ENCODE data around the gene PEAK1.

PEAK1 gene

GRCh38 chr15:77335298-77335697, 84.6 kb downstream of the PEAK1 start:
- no peak overlapping the region for H3K4me3 ChIP-seq (ENCODE audit: low read length)
- DNase-seq (ENCODE audit: low read depth, low spot score) = peak; percentile 31

DNA sequence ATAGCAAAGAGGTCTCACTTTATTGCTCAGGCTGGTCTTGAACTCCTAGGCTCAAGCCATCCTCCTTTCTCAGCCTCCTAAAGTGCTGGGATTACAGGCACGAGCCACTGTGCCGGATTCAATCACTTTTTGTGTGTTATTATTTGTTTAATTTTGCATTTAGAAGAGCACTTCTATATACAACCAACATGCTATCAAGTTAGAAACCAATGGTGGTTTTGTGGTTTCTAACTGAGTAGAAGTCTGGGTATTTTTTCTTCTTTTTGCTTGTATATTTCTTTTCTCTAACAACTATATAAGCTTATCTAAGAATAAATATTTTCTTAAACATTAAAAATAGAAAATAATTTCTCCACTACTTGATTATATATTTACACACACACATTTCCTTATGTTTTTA, 86.7 kb downstream of the PEAK1 start:
- H3K4me3 ChIP-seq (ENCODE audit: low read length) = no peak overlapping the region
- DNase-seq (ENCODE audit: low read depth, low spot score) = no peak

- H3K4me3 ChIP-seq (ENCODE audit: low read length) = no peak overlapping the region
- DNase-seq (ENCODE audit: low read depth, low spot score) = no peak
Measured at GRCh38 chr15:77329202-77329601, 90.7 kb downstream of the PEAK1 start.

GRCh38 chr15:77327844-77328529, 91.9 kb downstream of the PEAK1 start:
- H3K4me3 ChIP-seq (ENCODE audit: low read length) = no peak overlapping the region
- DNase-seq (ENCODE audit: low read depth, low spot score) = no peak

DNA sequence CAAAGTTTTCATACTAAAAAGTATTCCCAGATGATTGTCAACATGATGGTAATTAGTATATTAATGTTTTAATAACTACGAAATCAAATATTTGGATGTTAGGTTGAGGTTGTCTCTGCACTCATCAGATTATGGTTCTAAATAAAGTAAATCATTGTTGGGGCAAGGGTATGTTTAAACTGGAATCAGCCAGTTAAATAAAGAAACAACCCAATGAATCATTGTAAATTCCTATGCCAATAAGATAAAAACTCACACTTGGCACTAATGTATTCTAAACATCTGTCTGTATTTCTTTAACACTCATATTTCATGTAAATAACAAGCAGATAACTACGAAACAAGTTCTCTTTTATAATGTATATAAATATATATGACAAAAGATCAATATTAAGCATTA, 92.7 kb downstream of the PEAK1 start:
- no peak overlapping the region for H3K4me3 ChIP-seq (ENCODE audit: low read length)
- no peak for DNase-seq (ENCODE audit: low read depth, low spot score)

DNA sequence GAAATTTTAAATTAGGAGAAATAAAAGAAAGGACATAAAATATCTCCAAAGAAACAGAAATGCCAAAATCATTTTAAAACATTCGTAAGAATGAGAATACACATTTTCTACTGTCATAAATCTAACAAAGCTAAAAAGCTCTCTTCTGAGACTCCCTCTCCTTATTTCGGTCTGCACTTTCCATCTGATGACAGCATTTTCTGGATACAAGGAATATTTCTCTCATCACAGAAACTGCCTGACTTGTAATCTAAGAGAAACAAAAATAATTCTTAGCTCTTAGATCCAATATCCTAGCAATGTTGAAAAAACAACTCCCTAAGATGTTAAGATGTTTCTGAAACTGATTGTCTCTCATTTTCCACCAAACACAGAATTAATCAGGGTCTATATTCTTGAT, 93.5 kb downstream of the PEAK1 start:
- no peak overlapping the region for H3K4me3 ChIP-seq (ENCODE audit: low read length)
- DNase-seq (ENCODE audit: low read depth, low spot score) = no peak

DNA sequence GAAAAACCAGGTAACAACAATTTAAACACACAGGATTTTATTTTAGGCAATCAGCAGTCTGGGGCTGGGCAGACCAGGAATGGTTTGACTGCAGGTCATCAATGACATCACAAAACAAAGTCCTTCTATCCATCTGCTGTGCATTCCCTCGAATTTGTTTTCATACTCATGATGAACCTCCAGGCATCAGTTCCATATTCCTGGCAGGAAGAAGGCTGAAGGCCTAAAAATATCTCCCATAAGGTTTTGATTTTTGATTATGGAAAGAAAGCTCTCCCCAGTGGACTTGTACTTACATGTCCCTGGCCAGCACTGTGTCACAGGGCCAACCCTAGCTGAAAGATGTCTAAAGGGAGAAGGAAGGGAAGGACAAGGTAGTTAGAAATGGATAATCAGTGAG, 107.4 kb downstream of the PEAK1 start:
- DNase-seq (ENCODE audit: low read depth, low spot score) = no peak
- no peak overlapping the region for H3K4me3 ChIP-seq (ENCODE audit: low read length)

DNA sequence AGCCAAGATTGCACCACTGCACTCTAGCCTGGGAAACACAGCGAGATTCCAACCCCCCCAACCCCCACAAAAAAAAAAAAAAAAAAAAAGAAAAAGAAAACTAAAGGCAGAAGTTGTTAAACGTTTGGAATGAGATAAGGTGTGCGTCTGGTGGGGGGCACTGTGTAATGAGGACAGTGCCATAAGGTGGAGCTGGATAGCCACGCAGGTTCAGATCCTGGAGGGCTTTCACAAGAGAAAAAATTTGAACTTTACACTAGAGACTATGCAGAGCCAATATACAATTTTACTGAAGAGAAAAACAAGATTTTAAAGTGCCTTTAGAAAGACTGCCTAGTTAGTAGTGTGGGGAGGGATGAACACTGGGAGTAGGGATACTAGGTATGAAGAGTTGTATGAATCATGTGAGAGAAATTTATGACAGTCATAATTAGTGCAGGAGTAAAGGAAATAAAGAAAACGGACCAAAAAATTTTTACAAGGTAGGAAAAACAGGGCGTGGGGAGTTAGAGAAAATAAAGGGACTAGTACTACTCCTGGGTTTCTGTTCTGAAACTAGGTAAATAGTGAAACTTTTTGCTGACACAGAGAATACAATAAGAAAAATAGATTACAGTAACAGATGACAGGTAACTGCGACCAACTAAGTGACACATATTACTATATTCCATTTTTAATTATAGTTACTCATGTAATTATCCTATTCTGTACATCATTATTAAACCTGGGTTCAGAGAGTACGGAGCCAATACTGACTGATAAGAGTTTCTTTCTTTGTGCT, 108.1 kb downstream of the PEAK1 start:
- H3K4me3 ChIP-seq (ENCODE audit: low read length) = no peak overlapping the region
- DNase-seq (ENCODE audit: low read depth, low spot score) = no peak

GRCh38 chr15:77311020-77311419, 108.9 kb downstream of the PEAK1 start:
- DNase-seq (ENCODE audit: low read depth, low spot score) = no peak

DNA sequence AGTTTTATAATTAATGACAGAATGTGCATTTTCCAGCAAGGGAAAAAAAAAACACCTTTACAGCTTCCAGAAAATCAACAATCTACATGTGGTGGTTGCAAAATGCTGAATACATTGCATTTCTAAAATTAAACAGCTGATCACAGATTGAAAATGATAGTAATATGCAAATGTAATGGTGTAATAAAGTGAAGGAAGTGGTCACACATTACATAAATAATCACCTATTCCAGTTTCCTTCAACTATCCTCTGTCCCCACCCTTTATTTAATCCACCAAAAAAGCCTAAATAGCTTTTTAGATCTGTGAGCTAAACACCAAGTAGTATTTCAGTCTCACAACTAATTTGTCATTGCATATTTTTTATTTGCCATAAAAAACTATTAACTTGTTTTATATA, 110.5 kb downstream of the PEAK1 start:
- no peak overlapping the region for H3K4me3 ChIP-seq (ENCODE audit: low read length)
- no peak for DNase-seq (ENCODE audit: low read depth, low spot score)

More at GRCh38 chr15:77311020-77311419, 108.9 kb downstream of the PEAK1 start:
- no peak overlapping the region for H3K4me3 ChIP-seq (ENCODE audit: low read length)

DNA sequence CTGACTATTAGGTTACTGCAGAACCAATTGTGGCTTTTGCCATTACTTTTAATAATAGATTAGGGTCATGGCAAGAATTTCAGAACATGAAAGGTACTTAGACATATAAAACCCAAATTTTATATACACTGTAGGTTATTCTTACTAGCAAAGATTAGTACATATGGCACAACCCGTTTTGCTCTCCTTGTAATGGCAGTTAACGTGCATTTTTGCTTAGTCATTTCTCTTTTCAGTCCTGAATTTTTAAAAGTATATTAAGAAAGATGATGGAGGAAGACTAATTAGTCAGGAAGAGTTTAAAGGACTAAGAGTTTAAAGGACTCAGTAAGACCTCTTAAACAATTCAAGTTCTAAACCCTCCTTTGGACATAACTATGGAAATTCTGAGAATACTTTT, 114.0 kb downstream of the PEAK1 start:
- H3K4me3 ChIP-seq (ENCODE audit: low read length) = no peak overlapping the region
- DNase-seq (ENCODE audit: low read depth, low spot score) = no peak

DNA sequence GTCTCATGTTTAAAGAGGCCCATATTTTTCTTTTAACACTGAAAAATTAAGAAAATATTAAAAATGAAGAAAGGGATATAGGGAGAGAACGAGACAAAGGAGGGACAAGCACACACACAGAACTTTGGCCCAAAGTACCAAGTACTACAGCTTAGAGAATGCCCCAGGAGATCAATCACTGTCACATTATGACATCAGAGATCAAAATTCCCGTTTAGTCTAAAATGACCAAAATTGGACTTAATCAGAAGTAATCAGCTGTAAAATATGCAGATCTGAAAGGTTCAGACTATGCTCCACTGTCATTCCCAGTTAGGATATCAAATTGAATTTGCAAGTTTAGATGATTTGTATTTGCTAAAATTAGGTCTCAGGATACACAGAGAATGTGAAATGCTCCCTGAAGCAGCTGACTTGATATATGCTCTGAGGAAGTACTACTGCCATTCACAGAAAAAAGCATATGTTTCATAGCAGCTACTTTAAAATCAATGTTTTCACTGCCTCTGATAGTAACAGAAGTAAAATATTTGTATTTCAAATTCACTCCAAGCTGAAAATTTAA, 123.0 kb downstream of the PEAK1 start:
- H3K4me3 ChIP-seq (ENCODE audit: low read length) = no peak overlapping the region
- no peak for DNase-seq (ENCODE audit: low read depth, low spot score)

DNA sequence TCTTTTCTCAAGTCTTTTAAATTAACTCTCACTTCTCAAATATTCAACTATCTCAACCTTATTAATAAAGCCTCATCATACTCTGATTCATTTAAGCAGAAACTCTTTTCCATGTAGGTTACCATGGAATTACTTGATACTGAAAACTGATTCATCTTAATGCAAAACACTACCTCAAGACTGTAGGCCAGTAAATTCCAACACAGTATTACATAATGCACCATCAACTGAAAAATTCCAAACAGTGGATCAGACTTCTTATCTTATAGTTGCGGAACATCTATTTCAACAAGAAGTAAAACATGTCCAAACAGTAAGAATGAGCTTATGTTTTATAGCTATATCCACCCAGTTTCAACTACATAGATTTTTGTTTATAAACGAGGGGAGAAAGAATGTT, 124.5 kb downstream of the PEAK1 start:
- no peak overlapping the region for H3K4me3 ChIP-seq (ENCODE audit: low read length)
- no peak for DNase-seq (ENCODE audit: low read depth, low spot score)

DNA sequence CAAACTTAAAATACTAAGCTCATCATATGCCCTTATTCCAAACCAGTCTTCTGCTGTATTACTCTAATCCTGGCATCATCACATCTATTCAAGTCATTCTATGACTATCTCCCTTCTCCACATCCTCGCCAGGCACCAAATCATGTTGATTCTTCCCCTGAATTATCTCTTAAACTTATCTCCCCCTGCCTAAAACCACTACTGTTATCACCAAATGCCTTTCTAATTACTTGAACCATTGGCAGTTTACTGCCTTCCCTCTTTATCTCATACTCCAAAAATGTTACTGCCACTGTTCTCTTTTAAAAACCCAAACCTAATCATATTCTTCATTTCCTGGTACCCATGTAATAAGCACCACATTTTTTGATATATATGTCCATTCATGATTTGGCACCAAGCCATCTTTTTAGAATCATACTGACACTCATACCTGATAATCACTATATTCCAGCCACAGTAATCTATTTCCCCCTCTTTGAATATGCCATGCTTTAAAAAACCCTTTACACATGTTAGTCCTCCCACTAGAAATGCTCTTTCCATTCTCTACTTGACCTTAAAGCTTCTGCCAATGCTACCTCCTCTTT, 126.8 kb downstream of the PEAK1 start:
- no peak overlapping the region for H3K4me3 ChIP-seq (ENCODE audit: low read length)
- no peak for DNase-seq (ENCODE audit: low read depth, low spot score)

GRCh38 chr15:77291107-77291506, 128.8 kb downstream of the PEAK1 start:
- no peak overlapping the region for H3K4me3 ChIP-seq (ENCODE audit: low read length)
- no peak for DNase-seq (ENCODE audit: low read depth, low spot score)

GRCh38 chr15:77287385-77287784, 132.5 kb downstream of the PEAK1 start:
- DNase-seq (ENCODE audit: low read depth, low spot score) = no peak
- H3K4me3 ChIP-seq (ENCODE audit: low read length) = no peak overlapping the region

- DNase-seq (ENCODE audit: low read depth, low spot score) = no peak
- H3K4me3 ChIP-seq (ENCODE audit: low read length) = no peak overlapping the region
Measured at GRCh38 chr15:77285057-77285997, 134.6 kb downstream of the PEAK1 start.

- no peak for DNase-seq (ENCODE audit: low read depth, low spot score)
- H3K4me3 ChIP-seq (ENCODE audit: low read length) = no peak overlapping the region
Measured at GRCh38 chr15:77282333-77282732, 137.6 kb downstream of the PEAK1 start.

DNA sequence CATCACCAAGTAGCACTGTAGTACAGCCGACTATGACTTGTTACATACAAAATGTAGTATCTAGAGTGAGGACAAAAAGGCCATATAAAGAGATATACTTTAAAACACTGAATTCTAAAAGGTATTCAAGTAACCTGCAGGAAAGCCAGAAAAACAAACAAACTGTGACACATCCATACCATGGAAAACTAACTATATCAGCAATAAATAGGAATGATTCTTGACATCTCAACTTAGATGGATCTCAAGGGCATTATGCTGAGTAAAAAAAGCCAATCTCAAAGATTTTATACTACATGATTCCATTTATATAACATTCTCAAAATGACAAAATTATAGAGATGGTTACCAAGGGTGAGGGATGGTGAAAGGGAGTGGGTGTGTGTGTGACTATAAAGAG, 143.0 kb downstream of the PEAK1 start:
- no peak for DNase-seq (ENCODE audit: low read depth, low spot score)
- no peak overlapping the region for H3K4me3 ChIP-seq (ENCODE audit: low read length)

Measured in Jurkat, Clone E6-1 (cell line).